HepG2 (cell line): Measurements from ENCODE around the gene LMAN2. TPM values are rescaled to one million over a fixed set of nuclear protein-coding genes. Genes with fewer than 3 reads are reported as not detected.
A peak's percentile ranks its signal among the peaks of the same experiment; 100 is the strongest.

Experiments
- BRCA1 ChIP-seq: sonication (generic); formaldehyde crosslinking; IDR thresholded peaks from 2 replicates; pipeline ENCODE4 v1.4.0; 2020; ENCODE audit warnings: missing genetic modification reagents
- CEBPB ChIP-seq: IDR thresholded peaks from 2 replicates; pipeline ENCODE4 v1.6.1; 2011; ENCODE audit warnings: low read depth, low read length, improper control_type of control experiment, borderline replicate concordance
- CREBL2 ChIP-seq: sonication (generic); formaldehyde crosslinking; IDR thresholded peaks from 2 replicates; pipeline ENCODE4 v1.8.1; 2023; ENCODE audit warnings: missing genetic modification reagents, mild to moderate bottlenecking, borderline replicate concordance
- GATA4 ChIP-seq: sonication (generic); IDR thresholded peaks from 2 replicates; pipeline ENCODE4 v1.6.1; 2016; ENCODE audit warnings: antibody characterized with exemption, low read depth, borderline replicate concordance
- GATAD1 ChIP-seq: IDR thresholded peaks from 2 replicates; pipeline ENCODE4 v1.6.1; 2016; ENCODE audit warnings: missing genetic modification reagents, missing compliant biosample characterization
- GPBP1L1 ChIP-seq: sonication (generic); formaldehyde crosslinking; IDR thresholded peaks from 2 replicates; pipeline ENCODE4 v1.5.0; 2020; ENCODE audit warnings: mild to moderate bottlenecking, missing genetic modification reagents
- KLF16 ChIP-seq, 2 experiments: sonication (generic) in 1 of 2; formaldehyde crosslinking in 1 of 2; IDR thresholded peaks; 2 replicates each; pipeline versions ENCODE4 v1.6.1 to v1.8.0; 2016 to 2023; ENCODE audit warnings: missing genetic modification reagents in 2 of 2, missing compliant biosample characterization in 1 of 2
- NBN ChIP-seq: fragments of 450-650 bp; conservative IDR thresholded peaks from 2 replicates; pipeline ENCODE4 v1.6.1; 2017
- PAWR ChIP-seq: sonication (generic); formaldehyde crosslinking; IDR thresholded peaks from 2 replicates; pipeline ENCODE4 v1.4.0; 2020; ENCODE audit warnings: missing genetic modification reagents, mild to moderate bottlenecking, borderline replicate concordance
- ZMYM4 ChIP-seq: sonication (generic); formaldehyde crosslinking; IDR thresholded peaks from 2 replicates; pipeline ENCODE4 v1.8.1; 2023; ENCODE audit warnings: mild to moderate bottlenecking, missing genetic modification reagents
- ZNF101 ChIP-seq: sonication (generic); formaldehyde crosslinking; IDR thresholded peaks from 2 replicates; pipeline ENCODE4 v1.4.0; 2020; ENCODE audit warnings: mild to moderate bottlenecking, low read depth, missing genetic modification reagents, borderline replicate concordance
- ZNF124 ChIP-seq: sonication (generic); formaldehyde crosslinking; IDR thresholded peaks from 2 replicates; pipeline ENCODE4 v1.4.0; 2020; ENCODE audit warnings: missing genetic modification reagents
- ZNF292 ChIP-seq: sonication (generic); formaldehyde crosslinking; IDR thresholded peaks from 2 replicates; pipeline ENCODE4 v1.8.1; 2022; ENCODE audit warnings: mild to moderate bottlenecking, low read depth, missing genetic modification reagents, borderline replicate concordance
- ZNF317 ChIP-seq: sonication (generic); formaldehyde crosslinking; IDR thresholded peaks from 2 replicates; pipeline ENCODE4 v1.5.0; 2020; ENCODE audit warnings: mild to moderate bottlenecking, missing genetic modification reagents
- ZNF510 ChIP-seq: sonication (generic); formaldehyde crosslinking; IDR thresholded peaks from 2 replicates; pipeline ENCODE4 v1.4.0; 2020; ENCODE audit warnings: low read depth, mild to moderate bottlenecking, missing genetic modification reagents
- ZNF768 ChIP-seq: sonication (generic); formaldehyde crosslinking; IDR thresholded peaks from 2 replicates; pipeline ENCODE4 v1.4.0; 2020; ENCODE audit warnings: missing genetic modification reagents
- ZNF788 ChIP-seq: sonication (generic); formaldehyde crosslinking; IDR thresholded peaks from 2 replicates; pipeline ENCODE4 v1.5.0; 2020; ENCODE audit warnings: mild to moderate bottlenecking, missing genetic modification reagents, borderline replicate concordance
- ZSCAN21 ChIP-seq: sonication (generic); formaldehyde crosslinking; IDR thresholded peaks from 2 replicates; pipeline ENCODE4 v1.8.0; 2022; ENCODE audit warnings: mild to moderate bottlenecking, missing genetic modification reagents, moderate library complexity, borderline replicate concordance
- polyA plus RNA-seq, 8 experiments: library from polyadenylated mRNA; depleted of rRNA in 3 of 8; stranded (reverse) in 7 of 8; unstranded in 1 of 8; fragments of >200 nt; fragmentation: Illumina TruSeq in 4 of 8; extraction: Trizol in 4 of 8; gene quantifications; 2 replicates each; pipeline versions ENCODE4 v1.2.1 to v1.2.3, GENCODE V29; 2011 to 2016; ENCODE audit warnings: low read depth in 4 of 8, missing spikeins in 1 of 8, mixed read lengths in 1 of 8; ENCODE audit not compliant: insufficient read depth in 1 of 8
- total RNA-seq, 5 experiments: library from RNA; depleted of rRNA; stranded (reverse); fragments of >200 nt; fragmentation: Illumina TruSeq; extraction: Trizol; gene quantifications; 2 replicates each; pipeline ENCODE4 v1.2.3, GENCODE V29; 2016; ENCODE audit warnings: low read depth in 1 of 5
- TF ChIP-seq, protein P1 (sequence below): fragments of 450-650 bp; IDR thresholded peaks from 2 replicates; pipeline ENCODE4 v1.6.1; 2016
- TF ChIP-seq, protein P2 (sequence below): sonication (generic); formaldehyde crosslinking; IDR thresholded peaks from 2 replicates; pipeline ENCODE4 v1.4.0; 2020; ENCODE audit warnings: mild to moderate bottlenecking, missing genetic modification reagents
- TF ChIP-seq, protein P3 (sequence below): IDR thresholded peaks from 2 replicates; pipeline ENCODE4 v1.6.1; 2016
- TF ChIP-seq, protein P4 (sequence below): sonication (generic); formaldehyde crosslinking; IDR thresholded peaks from 2 replicates; pipeline ENCODE4 v1.5.1; 2020; ENCODE audit warnings: mild to moderate bottlenecking, missing genetic modification reagents, borderline replicate concordance

Gene LMAN2
- total and polyA plus RNA-seq, 2 of the 13 experiments (the other 11 are each of a cell fraction or from before 2014, with no cell fraction given), result 191 to 197 TPM

DNA sequence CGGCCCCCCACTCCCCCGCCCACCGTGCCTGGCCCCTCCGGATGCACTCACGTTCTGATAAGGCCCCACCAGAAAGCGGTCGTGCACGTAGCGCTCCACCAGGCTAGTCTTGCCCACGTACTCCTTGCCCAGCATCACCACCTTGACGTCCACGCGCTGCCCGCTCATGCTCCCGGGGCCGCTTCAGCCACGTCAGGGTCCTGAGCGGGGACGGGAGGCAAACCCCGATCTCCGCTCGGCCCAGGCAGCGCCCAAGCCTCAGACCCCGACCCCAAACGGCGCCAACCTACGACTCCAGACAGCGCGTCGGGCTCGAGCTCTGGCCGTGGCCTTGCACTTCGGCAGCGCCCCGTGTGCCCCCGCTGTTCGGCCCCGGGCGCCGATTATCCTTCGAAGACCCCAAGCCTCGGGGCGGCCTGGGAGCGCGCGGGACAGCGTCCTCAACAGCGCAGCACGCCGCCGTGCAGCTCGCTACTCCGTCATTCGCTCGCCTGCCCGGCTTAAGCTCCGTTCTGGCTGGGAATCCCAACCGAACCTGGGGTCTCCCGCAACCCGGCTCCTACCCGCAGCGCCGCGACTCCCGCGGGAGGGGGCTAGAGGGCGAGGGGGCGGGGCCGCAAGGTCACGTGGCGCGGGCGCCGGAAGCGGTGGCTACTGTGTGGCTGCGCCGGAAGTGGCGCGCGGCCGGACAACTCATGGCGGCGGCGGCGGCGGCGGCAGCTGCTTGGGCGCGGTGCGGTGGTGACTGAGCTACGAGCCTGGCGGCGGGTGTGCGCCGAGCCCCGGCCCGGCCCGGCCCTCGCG is 48.1 kb downstream of the LMAN2 start, which contains the start of the genes PRELID1 and RAB24 (continued):
- TF ChIP-seq NBN (no peak), GATA4 (peak; percentile 53; the same call in 1 of the 2 replicates), ZNF768 (CRISPR knock-in tag) (peak; percentile 12; the same call in 1 of the 2 replicates), ZNF788 (peak; percentile 43; the same call in 1 of the 2 replicates), ZNF510 (no peak), GATAD1 (peak; percentile 87), ZNF292 (CRISPR knock-in tag) (no peak), ZMYM4 (peak; percentile 79), KLF16 (CRISPR knock-in tag; IDR thresholded peaks at IDR 0.05) (peak in 1 of 2 experiments; percentile 90; a peak in 2 of 4 replicates), GPBP1L1 (no peak), ZNF124 (CRISPR knock-in tag) (peak; percentile 50), PAWR (CRISPR knock-in tag) (0 out of 2 replicates have a peak, but pooled peaks have one; percentile 89), BRCA1 (CRISPR knock-in tag) (0 out of 2 replicates have a peak, but pooled peaks have one; percentile 16), ZSCAN21 (CRISPR knock-in tag) (peak; percentile 52; the same call in 1 of the 2 replicates), CEBPB (no peak), ZNF317 (CRISPR knock-in tag) (peak; percentile 79), ZNF101 (CRISPR knock-in tag) (no peak), CREBL2 (no peak)
- TF ChIP-seq, protein P1, sequence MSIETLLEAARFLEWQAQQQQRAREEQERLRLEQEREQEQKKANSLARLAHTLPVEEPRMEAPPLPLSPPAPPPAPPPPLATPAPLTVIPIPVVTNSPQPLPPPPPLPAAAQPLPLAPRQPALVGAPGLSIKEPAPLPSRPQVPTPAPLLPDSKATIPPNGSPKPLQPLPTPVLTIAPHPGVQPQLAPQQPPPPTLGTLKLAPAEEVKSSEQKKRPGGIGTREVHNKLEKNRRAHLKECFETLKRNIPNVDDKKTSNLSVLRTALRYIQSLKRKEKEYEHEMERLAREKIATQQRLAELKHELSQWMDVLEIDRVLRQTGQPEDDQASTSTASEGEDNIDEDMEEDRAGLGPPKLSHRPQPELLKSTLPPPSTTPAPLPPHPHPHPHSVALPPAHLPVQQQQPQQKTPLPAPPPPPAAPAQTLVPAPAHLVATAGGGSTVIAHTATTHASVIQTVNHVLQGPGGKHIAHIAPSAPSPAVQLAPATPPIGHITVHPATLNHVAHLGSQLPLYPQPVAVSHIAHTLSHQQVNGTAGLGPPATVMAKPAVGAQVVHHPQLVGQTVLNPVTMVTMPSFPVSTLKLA, result no peak
- TF ChIP-seq, protein P2, sequence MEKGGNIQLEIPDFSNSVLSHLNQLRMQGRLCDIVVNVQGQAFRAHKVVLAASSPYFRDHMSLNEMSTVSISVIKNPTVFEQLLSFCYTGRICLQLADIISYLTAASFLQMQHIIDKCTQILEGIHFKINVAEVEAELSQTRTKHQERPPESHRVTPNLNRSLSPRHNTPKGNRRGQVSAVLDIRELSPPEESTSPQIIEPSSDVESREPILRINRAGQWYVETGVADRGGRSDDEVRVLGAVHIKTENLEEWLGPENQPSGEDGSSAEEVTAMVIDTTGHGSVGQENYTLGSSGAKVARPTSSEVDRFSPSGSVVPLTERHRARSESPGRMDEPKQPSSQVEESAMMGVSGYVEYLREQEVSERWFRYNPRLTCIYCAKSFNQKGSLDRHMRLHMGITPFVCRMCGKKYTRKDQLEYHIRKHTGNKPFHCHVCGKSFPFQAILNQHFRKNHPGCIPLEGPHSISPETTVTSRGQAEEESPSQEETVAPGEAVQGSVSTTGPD (CRISPR knock-in tag), result no peak
- TF ChIP-seq, protein P3, sequence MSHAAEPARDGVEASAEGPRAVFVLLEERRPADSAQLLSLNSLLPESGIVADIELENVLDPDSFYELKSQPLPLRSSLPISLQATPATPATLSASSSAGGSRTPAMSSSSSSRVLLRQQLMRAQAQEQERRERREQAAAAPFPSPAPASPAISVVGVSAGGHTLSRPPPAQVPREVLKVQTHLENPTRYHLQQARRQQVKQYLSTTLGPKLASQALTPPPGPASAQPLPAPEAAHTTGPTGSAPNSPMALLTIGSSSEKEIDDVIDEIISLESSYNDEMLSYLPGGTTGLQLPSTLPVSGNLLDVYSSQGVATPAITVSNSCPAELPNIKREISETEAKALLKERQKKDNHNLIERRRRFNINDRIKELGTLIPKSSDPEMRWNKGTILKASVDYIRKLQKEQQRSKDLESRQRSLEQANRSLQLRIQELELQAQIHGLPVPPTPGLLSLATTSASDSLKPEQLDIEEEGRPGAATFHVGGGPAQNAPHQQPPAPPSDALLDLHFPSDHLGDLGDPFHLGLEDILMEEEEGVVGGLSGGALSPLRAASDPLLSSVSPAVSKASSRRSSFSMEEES, result peak; percentile 49; the same call in 1 of the 2 replicates
- TF ChIP-seq, protein P4, sequence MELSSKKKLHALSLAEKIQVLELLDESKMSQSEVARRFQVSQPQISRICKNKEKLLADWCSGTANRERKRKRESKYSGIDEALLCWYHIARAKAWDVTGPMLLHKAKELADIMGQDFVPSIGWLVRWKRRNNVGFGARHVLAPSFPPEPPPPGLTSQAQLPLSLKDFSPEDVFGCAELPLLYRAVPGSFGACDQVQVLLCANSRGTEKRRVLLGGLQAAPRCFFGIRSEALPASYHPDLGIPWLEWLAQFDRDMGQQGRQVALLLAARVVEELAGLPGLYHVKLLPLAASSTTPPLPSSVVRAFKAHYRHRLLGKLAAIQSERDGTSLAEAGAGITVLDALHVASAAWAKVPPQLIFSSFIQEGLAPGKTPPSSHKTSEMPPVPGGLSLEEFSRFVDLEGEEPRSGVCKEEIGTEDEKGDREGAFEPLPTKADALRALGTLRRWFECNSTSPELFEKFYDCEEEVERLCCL, result peak; percentile 77; the same call in 1 of the 2 replicates
